ENCODE measurements around the gene PTPN18.
"Not testable (repeated sequence)": the region's sequence is repeated elsewhere in the genome, so short reads cannot be mapped to it uniquely, and the experiment has no call there.

Gene PTPN18

GRCh38 chr2:130382313-130382917, 26.6 kb downstream of the PTPN18 start:
- DNase-seq, result no peak

GRCh38 chr2:130385709-130386108, 29.9 kb downstream of the PTPN18 start:
- no peak for DNase-seq

DNA sequence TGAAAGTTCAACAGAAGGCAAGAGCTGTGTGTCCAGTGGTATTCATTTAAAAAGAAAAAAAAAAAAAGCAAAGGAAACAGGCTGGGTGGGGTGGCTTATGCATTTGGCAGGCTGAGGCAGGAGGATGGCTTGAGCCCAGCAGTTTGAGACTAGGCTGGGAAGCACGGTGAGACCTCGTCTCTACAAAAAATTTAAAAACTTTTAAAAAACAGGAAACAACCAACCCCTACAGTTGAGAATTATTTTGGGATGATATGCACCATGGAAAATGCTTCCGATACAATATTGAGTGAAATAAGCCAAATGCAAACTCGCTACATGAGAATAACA, 31.2 kb downstream of the PTPN18 start:
- no peak for DNase-seq

DNA sequence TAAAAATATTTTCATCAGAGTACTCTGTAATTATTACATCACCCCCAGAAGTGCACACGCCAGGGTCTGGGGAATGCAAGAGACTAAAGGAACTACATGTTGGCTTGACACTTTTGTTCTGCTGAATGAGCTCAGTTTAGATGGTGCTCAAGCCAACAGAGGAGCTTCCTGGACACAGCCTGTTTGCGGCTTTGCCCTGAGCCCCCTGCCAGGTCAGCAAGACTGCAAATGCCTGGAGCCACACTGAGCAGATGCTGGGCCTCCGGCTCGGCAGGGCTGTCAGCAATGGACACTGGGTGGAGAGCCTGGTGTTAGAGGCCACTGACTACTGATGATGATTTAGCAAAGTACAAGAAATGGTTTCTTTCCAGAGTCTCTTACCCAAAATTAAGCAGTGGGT, 31.9 kb downstream of the PTPN18 start:
- DNase-seq, result no peak

DNA sequence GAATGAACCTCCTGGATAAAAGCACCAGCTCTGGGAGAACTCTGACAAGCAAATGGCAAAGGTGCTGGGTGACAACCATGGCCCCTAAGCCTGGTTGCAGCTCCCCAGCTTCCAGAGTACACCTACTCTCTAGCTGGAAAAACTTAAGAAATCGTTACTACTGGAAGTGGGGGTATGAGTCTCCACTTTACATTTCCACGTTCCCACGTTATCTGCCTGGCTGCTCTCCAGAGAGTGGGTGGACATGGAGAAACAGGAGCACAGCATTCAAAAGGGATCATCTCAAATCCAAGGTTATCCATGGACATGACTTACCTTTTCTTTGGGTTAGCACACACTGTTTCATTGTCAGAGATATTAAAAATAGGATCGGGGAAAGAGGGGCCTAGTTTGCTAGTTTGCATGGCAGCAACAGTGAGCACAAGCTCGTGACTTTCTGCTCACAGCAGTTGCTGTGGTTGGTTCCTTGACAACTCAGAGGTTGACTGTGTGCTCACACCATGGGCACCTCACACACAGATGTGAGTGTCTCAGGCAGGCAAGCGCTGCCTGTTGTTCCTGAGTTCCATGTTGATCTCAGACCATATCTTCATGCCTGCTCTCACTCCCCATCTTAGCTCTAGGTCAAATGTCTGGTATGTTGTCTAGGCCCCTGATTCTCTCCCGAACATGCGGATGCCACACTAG, 32.5 kb downstream of the PTPN18 start:
- DNase-seq, result no peak

- DNase-seq, result no peak
These were observed 33.5 kb downstream of the PTPN18 start for GRCh38 chr2:130389358-130389757.

DNA sequence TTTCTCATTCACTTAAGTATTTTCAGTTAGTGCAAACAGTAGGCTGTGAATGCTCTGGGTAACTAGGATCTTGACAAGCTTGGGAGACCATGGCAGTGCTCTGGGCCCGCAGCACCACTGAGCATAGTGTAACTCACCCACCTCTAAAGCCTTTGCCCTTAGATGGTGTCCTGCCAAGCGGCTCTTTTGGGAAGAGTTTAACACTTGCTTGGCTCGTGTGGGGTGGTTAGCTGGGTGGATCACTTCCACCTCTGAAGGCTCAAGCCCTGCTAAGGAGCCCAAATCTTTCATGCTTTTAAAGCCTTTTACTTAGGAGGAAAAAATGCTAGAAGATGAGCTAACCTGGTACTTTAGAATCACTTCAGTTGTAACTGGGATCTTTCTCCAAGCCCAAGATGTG, 33.9 kb downstream of the PTPN18 start:
- DNase-seq, result no peak

GRCh38 chr2:130390460-130391057, 34.7 kb downstream of the PTPN18 start:
- no peak for DNase-seq

DNA sequence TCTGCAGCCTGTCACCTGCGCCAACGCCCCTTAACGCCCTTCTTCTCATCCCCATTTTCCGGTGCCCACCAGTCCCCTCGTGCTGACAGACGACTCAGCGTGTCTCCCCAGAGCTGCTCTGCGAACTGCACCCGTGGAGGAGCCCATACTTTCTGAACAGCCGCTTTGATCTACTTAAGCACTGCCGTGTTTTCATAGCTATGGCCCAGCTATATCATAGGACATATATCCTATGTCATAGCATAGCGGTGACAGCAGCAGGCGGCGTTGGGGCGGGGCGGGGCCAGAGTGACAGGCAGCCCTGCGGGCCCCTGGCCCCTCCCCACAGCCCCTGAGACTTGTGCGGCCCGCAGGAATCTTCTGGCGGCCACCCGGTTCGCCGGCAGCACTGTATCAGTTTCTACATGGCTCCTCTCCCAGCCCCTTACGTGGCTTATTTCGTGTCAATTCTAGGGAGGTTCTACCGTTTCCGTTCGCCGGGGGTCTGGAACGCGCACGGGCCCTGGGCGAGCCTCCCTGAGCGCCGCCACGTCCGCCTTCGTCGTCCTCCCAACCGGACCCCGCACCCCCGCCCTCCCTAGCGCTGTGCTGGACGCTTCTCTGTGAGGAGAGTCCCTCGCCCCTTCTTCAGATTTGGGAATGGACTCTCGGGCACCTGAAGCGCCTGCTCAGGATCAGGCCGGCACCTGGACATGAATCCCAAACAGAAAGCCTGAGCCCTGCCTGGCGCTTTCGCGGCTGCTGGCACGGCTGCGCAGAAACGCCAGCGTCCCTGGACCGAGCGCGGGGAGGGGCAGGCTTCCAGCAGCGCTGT, 35.4 kb downstream of the PTPN18 start:
- peak; percentile 46 for DNase-seq

GRCh38 chr2:130391872-130392670, 36.2 kb downstream of the PTPN18 start:
- peak; percentile 77 for DNase-seq

- DNase-seq, result no peak
These were observed 37.6 kb downstream of the PTPN18 start for GRCh38 chr2:130393318-130393910.

DNA sequence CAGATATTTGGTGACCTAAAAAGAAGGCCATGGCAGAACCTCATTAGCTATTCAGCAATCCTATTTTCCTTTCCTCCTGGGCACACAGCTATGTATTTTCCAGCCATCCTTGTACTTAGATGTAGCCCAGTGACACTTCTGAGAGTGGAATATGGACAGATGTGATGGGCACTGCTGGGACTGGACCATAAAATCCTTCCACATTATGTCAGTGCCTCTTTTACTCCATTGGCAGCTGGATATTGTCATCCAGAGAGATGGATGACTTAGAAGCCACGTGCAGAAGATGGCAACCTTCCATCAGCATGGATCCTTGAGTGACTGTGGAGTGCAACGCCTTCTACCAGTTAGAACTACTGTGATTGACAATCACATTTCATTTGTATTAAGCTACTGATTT, 50.4 kb downstream of the PTPN18 start:
- DNase-seq, result not testable (repeated sequence)

DNA sequence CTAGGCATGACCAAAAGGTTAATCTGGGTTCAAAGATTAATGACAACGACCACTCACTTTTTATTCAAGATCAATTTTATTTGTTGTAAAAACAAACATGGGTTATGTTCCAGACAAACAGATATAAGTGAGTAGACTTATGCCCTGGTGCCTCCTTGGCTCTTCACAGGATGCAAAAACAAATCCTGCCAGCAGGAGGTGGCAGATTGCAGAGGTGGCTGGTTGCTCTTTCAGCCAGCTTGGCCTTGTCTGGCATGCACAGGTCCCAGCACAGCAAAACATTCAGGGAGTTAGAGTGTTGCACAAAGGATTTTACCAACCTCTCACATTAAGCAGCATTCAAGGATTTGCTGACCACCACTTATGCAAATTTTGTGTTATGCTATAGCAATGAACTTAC, 60.8 kb downstream of the PTPN18 start:
- not testable (repeated sequence) for DNase-seq

DNA sequence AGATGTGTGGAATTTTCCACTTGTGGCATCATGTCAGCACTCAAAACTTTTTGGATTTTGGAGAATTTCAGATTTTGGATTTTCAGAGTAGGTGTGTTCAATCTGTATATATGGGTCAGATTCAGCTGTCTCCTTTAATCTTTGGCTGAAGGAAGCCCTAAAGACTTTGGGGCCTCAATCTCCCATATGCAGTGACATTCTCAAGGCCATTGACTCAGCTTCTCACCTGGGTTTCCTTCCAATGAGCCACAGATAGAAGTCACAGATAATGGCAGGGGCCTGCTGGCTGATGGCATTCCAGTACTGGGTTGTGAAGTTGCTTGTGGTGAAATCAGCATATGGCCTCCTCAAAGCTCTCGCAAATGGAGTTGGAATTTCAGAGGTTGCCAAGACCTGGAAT, 63.0 kb downstream of the PTPN18 start:
- DNase-seq, result not testable (repeated sequence)

Measured in NCI-H1694 treated with DMSO at 0.1 percent for 48 hours (cell line).